ENCODE results near the gene ETFBKMT. TPM values are rescaled to one million over a fixed set of nuclear protein-coding genes. Genes with fewer than 3 reads are reported as not detected.

ETFBKMT gene
- polyA plus RNA-seq, 2 of the 4 experiments (the other 2 are of a cell fraction), result 0.87 to 1.4 TPM

- H3K27ac ChIP-seq, result peak overlapping the region in 1 of 2 experiments; percentile 34; a peak in 1 of 6 replicates
- H3K4me1 ChIP-seq, result peaks cover 2% of the 10 kb centered on the region
- no peaks in the 10 kb centered on the region for H3K9me3 ChIP-seq
- H3K4me2 ChIP-seq, result no peak overlapping the region
- TF ChIP-seq ZFP36 (IDR thresholded peaks at IDR 0.05; ENCODE audit: borderline replicate concordance, partially characterized antibody), result no peak
- no peak for TF ChIP-seq CTCF (IDR thresholded peaks at IDR 0.05)
- no peak for TF ChIP-seq CHD2 (IDR thresholded peaks at IDR 0.05; ENCODE audit: low read length, partially characterized antibody)
- no peak for TF ChIP-seq E2F6 (IDR thresholded peaks at IDR 0.05; ENCODE audit: borderline replicate concordance, low read depth)
- no peak for TF ChIP-seq RCOR1 (IDR thresholded peaks at IDR 0.05; ENCODE audit: low read depth, low read length)
- no peak for TF ChIP-seq FOXS1 (CRISPR knock-in tag; IDR thresholded peaks at IDR 0.05)
- TF ChIP-seq REST (IDR thresholded peaks at IDR 0.05), result no peak
- TF ChIP-seq HEYL (CRISPR knock-in tag; IDR thresholded peaks at IDR 0.05), result no peak
- POLR2A ChIA-PET, result no interaction called here
- WGBS (ENCODE audit: missing lambda C conversion rate), result 81% methylated on average over 6 of the region's 6 CpGs
- CTCF ChIA-PET, result interaction anchor here (0.6 to 5.3 kb wide), 5 partner anchors 8 to 349 kb away, joined by 3 to 83 read pairs (median 5); no protein-coding TSS in a partner anchor
- FAIRE-seq (no peak), DNase-seq (ENCODE audit: low read depth in 1 of 2, low spot score in 1 of 2) (no peak), ATAC-seq (no peak; a peak in 1 of 6 replicates)
- H3K4me3 ChIP-seq, result no peak overlapping the region
These were observed 28.3 kb upstream of the ETFBKMT start for GRCh38 chr12:31631023-31631724.

- Histone ChIP-seq H3K9me3 (no peaks in the 10 kb centered on the region), H3K4me3 (no peak overlapping the region), H3K27ac (no peak overlapping the region), H3K4me1 (peaks cover 7% of the 10 kb centered on the region), H3K4me2 (no peak overlapping the region)
- ChIA-PET CTCF (interaction anchor here (0.6 to 5.3 kb wide), 7 partner anchors 9 to 360 kb away, joined by 3 to 83 read pairs (median 4); no protein-coding TSS in a partner anchor), POLR2A (no interaction called here)
- TF ChIP-seq MAX (IDR thresholded peaks at IDR 0.05) (no peak), KDM5A (IDR thresholded peaks at IDR 0.05) (no peak), HOXB13 (CRISPR knock-in tag; IDR thresholded peaks at IDR 0.05; ENCODE audit: low read depth) (no peak), CBX8 (IDR thresholded peaks at IDR 0.05) (no peak), CHD2 (IDR thresholded peaks at IDR 0.05; ENCODE audit: low read length, partially characterized antibody) (no peak), ATOH8 (CRISPR knock-in tag; IDR thresholded peaks at IDR 0.05; ENCODE audit: low read depth) (no peak), HEYL (CRISPR knock-in tag; IDR thresholded peaks at IDR 0.05) (no peak), RNF2 (IDR thresholded peaks at IDR 0.05; ENCODE audit: borderline replicate concordance, low read depth) (no peak), ZC3H11A (IDR thresholded peaks at IDR 0.05) (no peak), FOXS1 (CRISPR knock-in tag; IDR thresholded peaks at IDR 0.05) (no peak), BCL3 (IDR thresholded peaks at IDR 0.05) (no peak), SMC3 (IDR thresholded peaks at IDR 0.05) (no peak), MAFK (IDR thresholded peaks at IDR 0.05; ENCODE audit: partially characterized antibody) (no peak), KDM1A (IDR thresholded peaks at IDR 0.05; ENCODE audit: low read depth) (no peak), HES2 (IDR thresholded peaks at IDR 0.05) (no peak)
- ATAC-seq, result no peak
- WGBS (ENCODE audit: missing lambda C conversion rate), result 97% methylated on average over 12 of the region's 12 CpGs
- no peak for DNase-seq (ENCODE audit: low read depth in 1 of 2, low spot score in 1 of 2)
- no peak for FAIRE-seq
These were observed 27.7 kb upstream of the ETFBKMT start for GRCh38 chr12:31631809-31632208.
